HG03060 (cell line): Measurements from ENCODE around the gene ARFIP1.
"Not testable (repeated sequence)": the region's sequence is repeated elsewhere in the genome, so short reads cannot be mapped to it uniquely, and the experiment has no call there.

ENCODE experiments used
- ATAC-seq: cut with Tn5 transposase; IDR thresholded peaks from one replicate; pipeline ENCODE4 v1.9.1; 2021; ENCODE audit warnings: low read depth, moderate number of reproducible peaks; ENCODE audit not compliant: unreplicated experiment

The ARFIP1 gene

GRCh38 chr4:152831416-152831815 lies 51.7 kb downstream of the ARFIP1 start:
- ATAC-seq = no peak

DNA sequence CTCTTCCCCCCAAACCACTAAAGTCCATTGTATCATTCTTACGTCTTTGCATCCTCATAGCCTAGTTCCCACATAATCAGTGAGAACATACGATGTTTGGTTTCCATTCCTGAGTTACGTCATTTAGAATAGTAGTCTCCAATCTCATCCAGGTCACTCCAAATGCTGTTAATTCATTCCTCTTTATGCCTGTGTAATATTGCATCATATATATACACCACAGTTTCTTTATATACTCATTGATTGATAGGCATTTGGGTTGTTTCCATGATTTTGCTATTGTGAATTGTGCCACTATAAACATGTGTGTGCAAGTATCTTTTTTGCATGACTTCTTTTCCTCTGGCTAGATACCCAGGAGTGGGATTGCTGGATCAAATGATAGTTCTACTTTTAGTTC lies 57.2 kb downstream of the ARFIP1 start:
- ATAC-seq = no peak

GRCh38 chr4:152839729-152840128 lies 60.0 kb downstream of the ARFIP1 start:
- not testable (repeated sequence) for ATAC-seq

- no peak for ATAC-seq
Measured at GRCh38 chr4:152843481-152844090, 63.8 kb downstream of the ARFIP1 start.

- ATAC-seq = no peak
Measured at GRCh38 chr4:152847376-152847775, 67.6 kb downstream of the ARFIP1 start.

- no peak for ATAC-seq
Measured at GRCh38 chr4:152848508-152848907, 68.8 kb downstream of the ARFIP1 start.

DNA sequence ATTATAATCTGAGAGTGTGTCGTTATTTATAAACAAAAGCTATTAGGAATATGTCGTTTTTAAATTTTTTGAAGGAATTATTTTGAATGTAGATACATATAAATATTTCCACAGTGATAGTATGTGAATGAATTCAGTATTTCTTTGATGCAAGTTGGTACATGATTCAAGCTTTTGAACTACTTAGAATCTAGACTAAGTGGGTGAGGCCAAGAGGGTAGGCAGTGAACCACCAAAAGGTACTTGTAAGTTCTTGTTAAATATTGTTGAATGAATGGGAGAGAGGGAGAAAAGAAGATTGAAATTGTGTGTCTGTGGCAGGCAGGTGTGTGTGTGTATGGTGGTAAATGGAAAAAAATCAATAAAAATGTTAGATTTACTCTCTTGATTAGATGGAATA lies 69.6 kb downstream of the ARFIP1 start:
- ATAC-seq = no peak

DNA sequence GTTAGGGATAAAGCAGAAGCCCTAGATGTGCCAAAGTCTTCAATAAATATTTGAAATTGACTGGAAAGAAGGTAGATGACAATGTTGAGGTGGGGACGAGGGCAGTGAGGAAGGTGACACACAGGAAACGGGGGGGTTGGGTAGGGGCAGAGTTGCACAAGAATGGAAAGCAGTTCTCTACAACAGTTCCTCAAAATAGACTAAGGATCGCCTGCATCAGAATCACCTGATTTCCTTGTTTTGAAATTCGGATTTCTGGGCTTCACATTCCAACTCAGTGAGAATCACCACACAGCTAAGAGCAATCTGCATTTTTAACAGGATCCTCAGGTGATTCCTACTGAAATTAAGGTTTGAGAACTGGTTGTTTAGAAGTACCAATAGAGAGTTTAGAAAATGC lies 70.6 kb downstream of the ARFIP1 start:
- ATAC-seq = no peak

DNA sequence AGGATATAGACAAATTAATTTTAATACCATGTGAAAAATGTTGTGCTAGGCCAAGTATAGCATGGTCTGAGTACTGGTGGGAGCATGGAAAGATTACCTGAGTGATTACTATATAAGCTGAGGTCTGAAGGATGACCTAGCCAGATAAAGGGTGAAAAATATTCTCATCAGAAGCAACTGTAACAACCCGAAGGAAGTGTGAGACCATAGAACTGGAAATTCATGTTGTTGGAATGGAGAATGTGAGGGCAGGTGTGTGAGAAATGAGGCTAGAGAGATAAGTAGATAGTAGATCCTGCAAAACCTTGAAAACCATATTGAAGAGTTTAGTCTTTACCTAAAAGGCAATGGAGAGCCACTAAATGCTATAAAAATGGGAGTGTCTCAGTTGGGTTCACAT lies 71.5 kb downstream of the ARFIP1 start:
- no peak for ATAC-seq

DNA sequence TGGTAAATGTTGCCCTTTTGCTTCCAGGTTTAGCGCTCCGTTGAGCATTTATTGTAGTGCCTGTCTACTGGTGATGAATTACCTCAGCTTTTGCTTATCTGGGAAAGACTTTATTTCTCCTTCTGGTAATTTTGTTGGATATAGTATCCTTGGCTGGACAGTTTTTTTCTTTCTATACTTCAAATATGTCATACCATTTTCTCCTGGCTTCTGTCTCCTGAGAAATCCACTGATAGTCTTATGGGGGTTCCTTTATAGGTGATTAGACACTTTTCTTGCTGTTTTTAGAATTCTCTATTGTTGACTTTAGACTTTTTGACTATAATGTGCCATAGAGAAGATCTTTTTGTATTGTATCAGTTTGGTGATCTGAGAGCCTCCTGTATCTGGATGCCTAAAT lies 73.5 kb downstream of the ARFIP1 start:
- no peak for ATAC-seq

DNA sequence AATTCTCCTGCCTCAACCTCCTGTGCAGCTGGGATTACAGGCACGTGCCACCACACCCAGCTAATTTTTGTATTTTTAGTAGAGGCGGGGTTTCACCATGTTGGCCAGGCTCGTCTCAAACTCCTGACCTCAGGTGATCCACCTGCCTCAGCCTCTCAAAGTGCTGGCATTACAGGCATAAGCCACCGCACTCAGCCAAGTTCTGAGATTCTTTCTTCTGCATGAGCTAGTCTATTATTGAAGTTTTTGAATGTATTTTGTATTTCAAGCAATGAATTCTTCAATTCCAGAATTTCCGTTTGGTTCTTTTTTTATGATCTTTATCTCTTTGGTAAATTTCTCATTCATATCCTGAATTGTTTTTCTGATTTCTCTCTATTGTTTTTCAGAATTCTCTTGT lies 74.3 kb downstream of the ARFIP1 start:
- not testable (repeated sequence) for ATAC-seq

GRCh38 chr4:152856960-152857359 lies 77.2 kb downstream of the ARFIP1 start:
- no peak for ATAC-seq

DNA sequence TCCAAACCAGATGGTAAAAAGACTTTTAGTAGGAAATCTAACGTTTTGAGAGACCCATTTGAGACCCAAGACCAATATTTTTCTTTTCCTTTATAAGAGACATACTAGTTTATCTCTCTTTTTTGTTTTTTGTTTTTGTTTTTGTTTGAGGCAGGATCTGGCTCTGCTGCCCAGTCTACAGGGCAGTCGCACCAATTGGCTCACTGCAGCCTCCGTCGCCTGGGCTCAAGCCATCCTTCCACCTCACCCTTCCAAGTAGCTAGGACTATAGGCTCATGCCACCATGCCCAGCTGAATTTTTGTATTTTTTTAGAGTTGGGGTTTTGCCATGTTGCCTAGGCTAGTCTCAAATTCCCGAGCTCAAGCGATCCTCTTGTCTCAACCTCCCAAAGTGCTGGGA lies 79.2 kb downstream of the ARFIP1 start:
- no peak for ATAC-seq

- ATAC-seq = no peak
Measured at GRCh38 chr4:152860046-152860445, 80.3 kb downstream of the ARFIP1 start.

GRCh38 chr4:152862608-152863007 lies 82.9 kb downstream of the ARFIP1 start:
- ATAC-seq = no peak

DNA sequence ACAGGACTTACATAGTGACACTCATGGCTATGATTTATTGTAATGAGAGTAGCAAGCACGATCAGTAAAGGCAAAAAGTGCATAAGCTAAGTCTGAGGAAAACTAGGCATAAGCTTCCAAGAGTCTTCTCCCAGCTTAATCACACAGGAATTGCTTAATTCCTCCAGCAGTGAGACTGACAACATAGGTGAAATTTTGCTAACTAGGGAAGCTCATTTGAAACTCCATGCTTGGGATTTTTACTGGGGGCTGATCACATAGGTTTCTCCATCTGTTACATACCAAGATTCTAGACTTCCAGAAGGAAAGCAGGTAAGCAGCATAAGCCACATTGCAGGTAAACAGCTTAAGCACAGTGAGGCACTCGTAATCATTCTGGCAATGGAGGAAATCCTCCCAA lies 84.6 kb downstream of the ARFIP1 start:
- no peak for ATAC-seq

- ATAC-seq = not testable (repeated sequence)
Measured at GRCh38 chr4:152866432-152866993, 86.8 kb downstream of the ARFIP1 start.

GRCh38 chr4:152870606-152871005 lies 90.9 kb downstream of the ARFIP1 start:
- ATAC-seq = no peak

DNA sequence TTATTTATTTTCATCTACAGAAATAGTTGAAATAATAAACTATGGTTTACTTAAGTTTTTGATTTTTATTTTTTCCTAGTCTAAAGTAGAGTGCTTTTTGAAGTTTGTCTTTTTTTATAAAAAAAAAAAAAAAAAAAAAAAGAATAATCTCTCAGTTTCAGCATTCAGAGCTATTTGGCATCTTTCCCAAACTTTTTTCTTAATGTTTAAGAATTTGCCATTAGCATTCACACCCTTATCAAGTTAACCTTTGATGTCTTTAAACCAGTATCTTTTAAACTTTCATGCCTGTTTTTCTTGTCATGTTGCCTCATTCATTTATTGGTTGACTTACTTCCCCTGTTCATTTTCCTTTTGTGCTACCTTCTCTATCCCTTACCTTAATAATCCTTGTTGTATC lies 95.5 kb downstream of the ARFIP1 start:
- no peak for ATAC-seq

DNA sequence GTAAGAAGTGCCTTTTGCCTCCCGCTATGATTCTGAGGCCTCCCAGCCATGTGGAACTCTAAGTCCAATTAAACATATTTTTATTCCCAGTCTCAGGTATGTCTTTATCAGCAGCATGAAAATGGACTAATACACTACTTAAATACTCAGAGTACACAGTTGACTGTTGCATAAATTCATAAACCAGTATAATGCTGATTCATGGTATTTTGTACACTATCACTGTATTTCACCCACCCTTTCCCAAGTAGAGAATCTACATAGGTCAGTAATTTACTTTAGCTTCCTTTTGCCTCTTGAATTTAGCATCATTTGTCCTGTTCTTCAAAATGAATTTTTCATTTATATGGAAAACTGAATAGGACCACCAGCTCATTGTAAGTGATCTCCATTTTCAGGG lies 98.1 kb downstream of the ARFIP1 start:
- ATAC-seq = no peak

GRCh38 chr4:152880263-152880662 lies 100.5 kb downstream of the ARFIP1 start:
- ATAC-seq = no peak

DNA sequence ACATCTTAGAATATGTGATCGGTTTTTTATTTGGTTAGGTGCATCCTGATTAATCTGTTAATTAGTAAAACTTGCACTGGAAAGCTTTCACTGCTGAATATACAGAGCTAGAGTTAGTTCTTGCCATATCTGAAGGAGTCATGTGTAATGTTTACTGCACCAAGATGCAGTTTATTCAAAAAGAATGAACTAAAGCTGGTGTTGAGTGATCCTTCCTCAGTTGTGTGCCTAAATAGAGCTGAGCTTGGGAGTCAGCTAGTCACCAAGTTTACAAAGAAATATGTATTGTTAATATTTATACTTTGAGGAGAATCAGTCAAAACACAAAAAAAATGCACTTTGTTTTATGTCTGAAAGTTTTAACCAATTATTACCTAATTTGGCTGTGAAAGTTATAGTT lies 102.2 kb downstream of the ARFIP1 start:
- no peak for ATAC-seq

- ATAC-seq = no peak
Measured at GRCh38 chr4:152885185-152885584, 105.4 kb downstream of the ARFIP1 start.
